Activated naive CD4-positive, alpha-beta T cell (primary cell): ENCODE measurements around the gene ZNF778.

Experiments used
- DNase-seq, 4 experiments: peaks; one replicate each; lab custom pipeline; 2025; lab: John Stamatoyannopoulos, UW

ZNF778 gene

GRCh38 chr16:89194340-89195311 lies 22.9 kb upstream of the ZNF778 start:
- no peak for DNase-seq

GRCh38 chr16:89195521-89196171 lies 21.9 kb upstream of the ZNF778 start:
- DNase-seq: no peak

GRCh38 chr16:89197033-89197632 lies 20.4 kb upstream of the ZNF778 start:
- no peak for DNase-seq

- DNase-seq: no peak
Measured at GRCh38 chr16:89197633-89198416, 19.7 kb upstream of the ZNF778 start.

- DNase-seq: no peak
Measured at GRCh38 chr16:89198417-89199240, 18.9 kb upstream of the ZNF778 start.

GRCh38 chr16:89199241-89200123 lies 18.0 kb upstream of the ZNF778 start:
- no peak for DNase-seq

- no peak for DNase-seq
Measured at GRCh38 chr16:89200124-89200849, 17.2 kb upstream of the ZNF778 start, which contains the start of gene SLC22A31. SLC22A31 (minus strand) TSS chr16:89200537; CDS start chr16:89200501, 36 bp downstream.

- DNase-seq: no peak
Measured at GRCh38 chr16:89200850-89201411, 16.6 kb upstream of the ZNF778 start.

GRCh38 chr16:89201439-89202377 lies 15.8 kb upstream of the ZNF778 start:
- DNase-seq: peak; percentile 46 to 86 (median 76)

- no peak for DNase-seq
Measured at GRCh38 chr16:89202422-89203215, 14.9 kb upstream of the ZNF778 start.

GRCh38 chr16:89207993-89208392 lies 9.5 kb upstream of the ZNF778 start:
- no peak for DNase-seq

GRCh38 chr16:89209522-89210044 lies 7.9 kb upstream of the ZNF778 start:
- DNase-seq: no peak

GRCh38 chr16:89210165-89210903 lies 7.2 kb upstream of the ZNF778 start:
- DNase-seq: no peak

- DNase-seq: no peak
Measured at GRCh38 chr16:89210904-89211515, 6.5 kb upstream of the ZNF778 start.
